Fibroblast of the aortic adventitia (primary cell): Measurements from ENCODE around the gene ZNF518B. TPM values are rescaled to one million over a fixed set of nuclear protein-coding genes. Genes with fewer than 3 reads are reported as not detected.

Experiments used
- DNase-seq: peaks from one replicate; pipeline ENCODE4 v3.0.0-alpha.2; 2010; ENCODE audit warnings: low read depth
- H3K4me3 ChIP-seq: 2 replicates; pipeline ENCODE4 v1.5.1; 2011; ENCODE audit warnings: low read depth, mild to moderate bottlenecking, control low read depth, low read length, moderate library complexity
- total RNA-seq: library from RNA; depleted of rRNA; stranded (reverse); fragments of >200 nt; gene quantifications from 2 replicates; pipeline ENCODE4 v1.2.3, GENCODE V29; 2012; ENCODE audit warnings: low replicate concordance
- TF ChIP-seq, protein P1 (sequence below): IDR thresholded peaks from 2 replicates; pipeline ENCODE4 v1.5.1; 2011; ENCODE audit warnings: mild to moderate bottlenecking, low read length, control low read depth, inconsistent platforms; ENCODE audit not compliant: insufficient read depth

ZNF518B gene
- total RNA-seq, 1 donor = 31.4 TPM

DNA sequence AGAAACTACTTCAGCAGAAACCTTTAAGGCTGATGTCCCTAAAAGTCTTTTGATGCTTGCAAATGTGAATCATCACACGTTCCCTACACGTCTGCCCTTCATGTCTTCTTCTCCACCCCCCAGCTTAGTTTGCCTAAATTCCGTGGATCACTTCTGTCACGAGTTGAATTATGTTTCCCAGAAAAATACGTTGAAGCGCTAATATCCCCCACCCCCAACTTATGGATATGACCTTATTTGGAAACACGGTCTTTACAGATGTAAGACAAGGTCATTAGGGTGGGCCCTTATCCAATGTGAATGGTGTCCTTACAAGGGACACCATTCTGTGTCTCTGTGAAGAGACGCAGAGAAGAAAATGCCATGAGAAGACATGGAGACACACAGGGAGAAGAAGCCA lies 2.1 kb upstream of the ZNF518B start:
- H3K4me3 ChIP-seq = no peak overlapping the region
- TF ChIP-seq, protein P1, sequence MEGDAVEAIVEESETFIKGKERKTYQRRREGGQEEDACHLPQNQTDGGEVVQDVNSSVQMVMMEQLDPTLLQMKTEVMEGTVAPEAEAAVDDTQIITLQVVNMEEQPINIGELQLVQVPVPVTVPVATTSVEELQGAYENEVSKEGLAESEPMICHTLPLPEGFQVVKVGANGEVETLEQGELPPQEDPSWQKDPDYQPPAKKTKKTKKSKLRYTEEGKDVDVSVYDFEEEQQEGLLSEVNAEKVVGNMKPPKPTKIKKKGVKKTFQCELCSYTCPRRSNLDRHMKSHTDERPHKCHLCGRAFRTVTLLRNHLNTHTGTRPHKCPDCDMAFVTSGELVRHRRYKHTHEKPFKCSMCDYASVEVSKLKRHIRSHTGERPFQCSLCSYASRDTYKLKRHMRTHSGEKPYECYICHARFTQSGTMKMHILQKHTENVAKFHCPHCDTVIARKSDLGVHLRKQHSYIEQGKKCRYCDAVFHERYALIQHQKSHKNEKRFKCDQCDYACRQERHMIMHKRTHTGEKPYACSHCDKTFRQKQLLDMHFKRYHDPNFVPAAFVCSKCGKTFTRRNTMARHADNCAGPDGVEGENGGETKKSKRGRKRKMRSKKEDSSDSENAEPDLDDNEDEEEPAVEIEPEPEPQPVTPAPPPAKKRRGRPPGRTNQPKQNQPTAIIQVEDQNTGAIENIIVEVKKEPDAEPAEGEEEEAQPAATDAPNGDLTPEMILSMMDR = no peak
- DNase-seq = no peak

DNA sequence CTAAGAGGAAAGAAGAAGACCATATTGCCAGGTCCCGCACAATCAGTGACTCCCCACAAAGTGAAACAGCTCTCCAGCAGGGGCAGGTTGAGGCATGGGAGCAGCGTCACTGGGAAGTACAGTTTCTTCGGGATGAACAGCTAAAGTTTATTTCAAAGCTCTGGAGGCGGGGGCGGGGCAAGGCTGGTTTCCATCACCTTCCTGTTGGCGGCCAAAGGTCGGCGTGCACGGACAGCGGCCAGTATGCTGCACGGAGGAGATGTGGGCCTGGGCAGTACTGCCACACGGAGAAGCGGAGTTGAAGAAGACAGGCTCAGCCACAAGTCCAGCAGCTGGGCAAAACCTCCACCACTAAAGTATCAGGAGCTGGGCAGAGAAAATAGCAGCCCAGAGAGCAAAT lies 951 bp upstream of the ZNF518B start:
- no peak for DNase-seq
- H3K4me3 ChIP-seq = no peak overlapping the region
- TF ChIP-seq, protein P1 = no peak

DNA sequence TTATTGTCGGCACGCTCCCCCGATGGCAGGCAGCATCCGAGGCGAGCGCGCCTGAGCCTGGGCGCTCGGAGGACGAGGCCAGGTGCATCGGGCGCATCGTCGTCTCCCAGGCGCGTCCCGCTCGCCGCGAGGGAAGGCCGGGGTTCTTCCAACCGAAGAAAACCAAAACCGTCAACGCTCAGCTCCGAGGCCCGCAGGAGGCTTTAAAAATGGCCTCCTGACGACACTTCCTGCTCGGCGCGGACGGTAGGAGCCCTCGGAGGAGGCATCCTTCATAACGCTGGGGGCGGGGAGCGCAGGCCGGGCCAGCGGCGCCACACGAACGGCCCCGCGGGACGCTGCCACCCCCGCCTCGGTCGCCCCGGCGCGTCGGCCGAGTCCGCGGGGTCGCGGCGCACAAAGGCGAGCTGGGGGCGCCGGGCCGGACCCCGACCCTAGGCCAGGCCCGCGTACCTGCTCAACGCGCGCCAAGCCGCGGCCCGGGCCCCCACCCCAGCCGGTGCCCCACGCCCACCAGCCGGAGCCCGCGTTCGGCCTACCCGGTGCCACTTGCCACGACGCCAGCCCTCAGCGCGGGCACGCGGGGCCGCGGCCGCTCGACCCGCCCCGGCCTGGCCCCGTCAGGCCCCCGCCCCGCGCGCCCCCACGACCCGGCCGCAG lies 501 bp downstream of the ZNF518B start:
- peak; percentile 56 for DNase-seq
- TF ChIP-seq, protein P1 = no peak
- peak overlapping the region; percentile 67 for H3K4me3 ChIP-seq

DNA sequence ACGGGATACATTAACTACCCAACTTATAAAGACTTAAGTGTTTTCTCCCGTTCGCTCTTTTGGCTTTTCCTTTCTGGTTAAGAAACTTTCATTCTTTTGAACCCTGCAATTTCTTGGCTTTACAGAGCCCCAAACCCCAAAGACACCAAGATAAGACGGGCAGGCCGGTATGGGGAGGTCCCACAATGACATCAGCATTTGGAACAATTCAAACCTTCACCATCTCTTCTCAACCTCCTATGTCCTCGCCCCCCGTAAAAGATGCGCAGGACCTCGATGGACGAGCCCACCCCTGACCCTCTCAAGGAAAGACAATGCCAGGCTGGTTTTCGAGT lies 999 bp downstream of the ZNF518B start:
- TF ChIP-seq, protein P1 = no peak
- DNase-seq = no peak
- H3K4me3 ChIP-seq = peak overlapping the region; percentile 67

DNA sequence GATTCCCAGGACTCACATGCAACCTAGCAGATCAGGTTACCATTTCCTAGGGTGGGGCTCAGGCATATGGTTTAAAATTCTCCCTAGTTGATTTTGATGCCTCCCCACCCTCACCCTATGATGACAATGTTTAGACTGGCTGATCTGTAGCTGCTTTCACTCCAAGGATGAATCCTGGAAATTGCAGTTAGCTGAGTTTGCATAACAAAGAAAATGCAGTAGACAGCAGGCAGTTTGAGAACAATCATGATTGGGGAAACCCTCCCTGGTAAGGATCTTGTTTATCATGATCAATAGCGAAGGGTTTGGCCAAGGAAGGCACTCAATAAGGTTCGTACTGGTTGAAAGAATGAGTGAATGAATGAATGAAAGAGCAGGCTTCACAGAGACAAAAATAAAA lies 2.1 kb downstream of the ZNF518B start:
- DNase-seq = no peak
- H3K4me3 ChIP-seq = no peak overlapping the region
- TF ChIP-seq, protein P1 = no peak

DNA sequence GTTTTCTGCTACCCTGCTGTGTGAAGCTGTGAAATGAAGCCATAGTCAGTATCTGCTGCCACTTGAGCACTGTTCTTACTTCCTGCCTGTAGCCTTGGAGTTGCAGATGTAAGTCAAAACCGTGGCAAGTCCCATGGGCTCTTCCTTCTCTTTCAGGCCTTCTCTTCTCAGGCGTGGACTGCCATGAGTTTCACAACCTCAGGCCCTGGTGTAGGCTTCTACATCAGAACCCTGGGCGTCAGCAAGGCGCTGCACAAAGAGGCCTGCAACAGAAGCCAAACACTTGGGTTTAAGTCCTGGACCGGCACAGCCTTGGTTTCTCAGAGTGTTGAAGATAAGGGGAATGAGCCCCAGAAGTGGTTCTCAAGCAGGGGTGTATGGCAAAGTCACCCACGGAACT lies 2.5 kb downstream of the ZNF518B start:
- TF ChIP-seq, protein P1 = no peak
- no peak overlapping the region for H3K4me3 ChIP-seq
- DNase-seq = no peak

DNA sequence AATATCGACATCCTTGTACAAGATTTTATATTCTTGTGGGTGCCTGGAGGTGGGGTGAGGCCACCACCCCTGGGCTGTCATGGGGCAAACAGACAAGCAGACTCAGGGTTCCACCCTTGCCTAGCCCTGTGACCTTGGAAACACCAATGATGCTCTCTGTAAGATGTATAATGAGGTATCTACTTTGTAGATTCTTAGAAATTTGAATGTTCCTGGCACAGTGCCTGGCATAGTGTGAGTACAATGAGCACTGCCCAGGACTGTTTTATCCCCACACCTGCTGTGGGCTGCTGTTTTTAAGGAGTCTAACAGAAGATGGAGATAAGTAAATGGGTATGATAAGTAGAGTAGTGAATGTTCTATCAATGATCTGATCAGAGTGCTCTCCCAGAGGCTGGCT lies 3.1 kb downstream of the ZNF518B start:
- no peak for DNase-seq
- H3K4me3 ChIP-seq = no peak overlapping the region
- TF ChIP-seq, protein P1 = no peak
